ENCODE results near the gene SLC25A51.

SLC25A51 gene

DNA sequence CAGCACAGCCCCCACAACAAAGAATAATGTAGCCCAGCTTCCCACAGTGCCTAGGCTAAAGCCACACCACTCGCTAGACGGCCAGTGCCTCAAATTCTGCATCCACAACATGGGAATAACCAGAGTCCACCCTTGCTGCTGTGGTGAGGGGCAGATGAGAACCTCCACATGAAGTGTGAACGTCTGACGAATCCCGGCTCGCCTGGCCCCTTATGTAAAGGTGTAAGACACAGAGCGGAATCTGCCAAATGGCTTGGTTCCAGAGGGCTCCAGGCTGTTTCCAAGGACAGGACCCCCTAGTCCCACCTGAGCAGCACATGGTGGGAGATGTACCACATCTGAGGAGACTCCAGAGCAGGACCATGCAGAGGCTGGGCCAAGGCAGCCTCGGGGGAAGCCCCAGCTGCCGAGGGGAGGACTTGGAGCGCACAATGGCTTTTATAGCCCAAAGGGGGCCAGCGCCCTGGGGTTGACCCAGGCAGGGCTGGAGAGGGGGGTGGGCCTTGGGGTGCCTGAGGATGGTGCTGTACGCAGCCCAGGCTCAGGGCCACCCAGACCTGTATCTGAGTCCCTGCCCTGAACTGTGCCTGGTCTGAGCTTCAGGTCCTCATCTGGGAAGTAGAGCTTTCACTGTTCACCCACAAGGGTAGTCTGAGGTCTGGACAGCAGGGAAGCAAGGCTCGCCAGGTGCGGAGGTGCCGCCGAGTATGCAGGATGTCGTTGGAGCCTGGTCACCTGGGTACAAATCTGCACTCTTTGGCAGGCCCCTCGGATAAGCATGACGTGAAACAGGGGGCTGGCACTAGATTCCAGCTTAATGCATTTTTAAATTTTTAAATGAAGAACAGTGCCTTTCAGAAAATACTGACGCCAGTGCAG, 24.9 kb upstream of the SLC25A51 start:
- TF ChIP-seq, protein P1, sequence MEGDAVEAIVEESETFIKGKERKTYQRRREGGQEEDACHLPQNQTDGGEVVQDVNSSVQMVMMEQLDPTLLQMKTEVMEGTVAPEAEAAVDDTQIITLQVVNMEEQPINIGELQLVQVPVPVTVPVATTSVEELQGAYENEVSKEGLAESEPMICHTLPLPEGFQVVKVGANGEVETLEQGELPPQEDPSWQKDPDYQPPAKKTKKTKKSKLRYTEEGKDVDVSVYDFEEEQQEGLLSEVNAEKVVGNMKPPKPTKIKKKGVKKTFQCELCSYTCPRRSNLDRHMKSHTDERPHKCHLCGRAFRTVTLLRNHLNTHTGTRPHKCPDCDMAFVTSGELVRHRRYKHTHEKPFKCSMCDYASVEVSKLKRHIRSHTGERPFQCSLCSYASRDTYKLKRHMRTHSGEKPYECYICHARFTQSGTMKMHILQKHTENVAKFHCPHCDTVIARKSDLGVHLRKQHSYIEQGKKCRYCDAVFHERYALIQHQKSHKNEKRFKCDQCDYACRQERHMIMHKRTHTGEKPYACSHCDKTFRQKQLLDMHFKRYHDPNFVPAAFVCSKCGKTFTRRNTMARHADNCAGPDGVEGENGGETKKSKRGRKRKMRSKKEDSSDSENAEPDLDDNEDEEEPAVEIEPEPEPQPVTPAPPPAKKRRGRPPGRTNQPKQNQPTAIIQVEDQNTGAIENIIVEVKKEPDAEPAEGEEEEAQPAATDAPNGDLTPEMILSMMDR (IDR thresholded peaks at IDR 0.05; ENCODE audit: low read depth, low read length): no peak
- no peak overlapping the region for H3K4me3 ChIP-seq (ENCODE audit: low read depth, low read length)
- no peak for DNase-seq (ENCODE audit: low read depth, low spot score)
- in situ Hi-C loops (cut with HindIII; ENCODE audit: low sequenced_read_pairs): no loop called here

GRCh38 chr9:37927601-37928551, 23.9 kb upstream of the SLC25A51 start:
- TF ChIP-seq, protein P1 (IDR thresholded peaks at IDR 0.05; ENCODE audit: low read depth, low read length): no peak
- in situ Hi-C loops (cut with HindIII; ENCODE audit: low sequenced_read_pairs): no loop called here
- no peak for DNase-seq (ENCODE audit: low read depth, low spot score)
- H3K4me3 ChIP-seq (ENCODE audit: low read depth, low read length): no peak overlapping the region

DNA sequence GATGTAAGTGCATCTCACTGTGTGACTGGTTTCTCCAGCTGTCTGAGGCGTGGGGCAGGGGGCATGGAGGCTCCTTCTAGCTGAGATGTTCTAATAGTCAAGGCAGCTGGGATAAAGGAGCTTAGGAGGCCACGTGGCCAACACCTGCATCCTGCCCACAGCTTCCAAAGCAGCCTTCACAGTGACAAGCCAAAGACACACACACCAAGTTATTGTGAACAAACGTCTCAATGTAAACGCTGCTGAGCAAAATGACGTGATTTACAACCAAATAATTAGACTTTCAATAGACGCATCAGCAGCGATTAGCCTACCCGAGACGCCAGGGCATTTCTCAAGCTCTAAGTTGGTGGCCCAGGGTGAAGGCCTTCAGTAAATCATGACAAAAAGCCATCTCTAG, 23.2 kb upstream of the SLC25A51 start:
- H3K4me3 ChIP-seq (ENCODE audit: low read depth, low read length): no peak overlapping the region
- DNase-seq (ENCODE audit: low read depth, low spot score): no peak
- TF ChIP-seq, protein P1 (IDR thresholded peaks at IDR 0.05; ENCODE audit: low read depth, low read length): no peak
- in situ Hi-C loops (cut with HindIII; ENCODE audit: low sequenced_read_pairs): no loop called here

DNA sequence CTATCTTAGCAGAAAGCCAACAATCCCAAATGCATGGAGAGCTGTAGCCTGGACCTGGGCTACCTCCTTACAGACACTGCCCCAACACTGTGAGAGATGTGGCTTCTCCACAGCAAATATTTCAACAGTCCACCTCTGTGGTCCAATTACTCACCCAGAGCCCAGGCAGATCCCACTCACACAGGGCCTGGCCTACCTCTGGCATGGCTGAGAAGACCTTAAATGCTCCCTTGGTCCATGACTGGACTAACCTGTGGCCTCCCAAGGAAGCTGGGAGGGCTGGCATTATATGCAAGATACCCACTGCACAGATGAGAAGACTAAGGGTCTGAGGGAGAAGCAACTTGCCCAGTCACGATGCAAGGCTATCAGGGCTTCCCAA, 22.8 kb upstream of the SLC25A51 start:
- DNase-seq (ENCODE audit: low read depth, low spot score): no peak
- H3K4me3 ChIP-seq (ENCODE audit: low read depth, low read length): no peak overlapping the region
- in situ Hi-C loops (cut with HindIII; ENCODE audit: low sequenced_read_pairs): no loop called here
- TF ChIP-seq, protein P1 (IDR thresholded peaks at IDR 0.05; ENCODE audit: low read depth, low read length): no peak

DNA sequence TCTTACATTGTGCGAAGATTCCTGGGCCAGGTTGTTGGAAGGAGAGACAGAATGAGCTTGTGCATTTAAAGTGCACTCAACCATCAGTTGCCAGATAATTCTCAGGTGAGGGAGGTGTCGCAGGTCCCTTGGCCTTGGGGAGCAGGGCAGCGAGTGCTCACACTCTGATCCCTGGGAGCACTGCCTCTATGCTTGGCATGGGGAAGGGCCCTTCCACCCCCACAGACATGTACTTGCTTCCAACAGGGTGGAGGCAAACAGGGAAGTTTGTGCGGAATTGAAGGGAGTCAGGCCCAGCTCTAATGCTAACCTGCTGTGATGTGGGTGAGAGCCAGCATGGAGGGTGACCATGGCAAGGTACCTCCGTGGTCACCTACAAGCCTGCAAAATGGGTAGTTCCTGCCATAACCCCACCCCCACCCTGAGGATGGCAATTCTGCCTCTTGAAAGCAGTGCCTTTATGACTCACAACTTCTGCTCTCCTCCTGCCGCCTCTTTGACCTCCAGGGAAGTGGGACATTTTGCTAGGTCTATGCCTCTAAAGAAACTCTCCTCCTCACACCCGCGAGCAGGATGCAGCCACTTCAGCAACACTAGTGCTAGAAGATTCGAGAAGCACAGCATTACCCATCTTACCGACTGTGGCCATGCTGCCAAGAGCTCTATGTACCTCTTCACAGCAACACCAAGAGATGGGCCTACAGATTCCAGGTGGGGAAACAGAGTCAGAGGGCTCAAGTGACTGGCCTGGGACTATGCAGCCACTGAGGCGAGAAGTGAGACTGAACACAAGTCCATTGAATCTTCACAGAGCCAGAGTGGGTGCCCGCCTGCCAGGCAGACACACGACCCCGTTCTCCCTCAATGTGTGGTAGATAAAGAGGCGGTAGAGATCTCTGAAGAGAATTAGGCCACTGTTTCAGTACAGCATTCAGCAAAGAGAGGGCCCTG, 22.1 kb upstream of the SLC25A51 start:
- TF ChIP-seq, protein P1 (IDR thresholded peaks at IDR 0.05; ENCODE audit: low read depth, low read length): no peak
- in situ Hi-C loops (cut with HindIII; ENCODE audit: low sequenced_read_pairs): no loop called here
- H3K4me3 ChIP-seq (ENCODE audit: low read depth, low read length): no peak overlapping the region
- no peak for DNase-seq (ENCODE audit: low read depth, low spot score)

DNA sequence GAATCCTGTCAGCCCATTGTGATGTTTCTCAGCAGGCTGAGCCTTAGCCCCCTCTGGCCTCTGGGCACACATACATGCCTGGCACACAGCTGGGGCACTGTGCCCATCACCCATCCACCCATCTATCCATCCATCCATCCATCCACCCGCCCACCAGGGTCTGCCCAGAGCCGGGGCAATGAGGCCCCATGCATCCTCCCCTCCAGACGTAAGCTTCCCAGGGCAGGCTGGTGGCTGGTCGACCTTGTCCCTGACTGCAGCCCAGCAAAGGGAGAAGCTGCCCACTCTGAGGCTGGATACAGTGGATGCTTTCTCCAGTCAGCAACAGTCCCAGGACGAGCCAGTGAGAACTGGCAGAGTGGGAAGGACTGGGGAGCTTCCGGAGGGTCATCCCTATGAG, 21.1 kb upstream of the SLC25A51 start:
- no peak overlapping the region for H3K4me3 ChIP-seq (ENCODE audit: low read depth, low read length)
- TF ChIP-seq, protein P1 (IDR thresholded peaks at IDR 0.05; ENCODE audit: low read depth, low read length): no peak
- in situ Hi-C loops (cut with HindIII; ENCODE audit: low sequenced_read_pairs): no loop called here
- DNase-seq (ENCODE audit: low read depth, low spot score): no peak

All from astrocyte of the spinal cord (primary cell).